ENCODE results near the gene ZFP14.
"Not testable (repeated sequence)": the region's sequence is repeated elsewhere in the genome, so short reads cannot be mapped to it uniquely, and the experiment has no call there.

DNA sequence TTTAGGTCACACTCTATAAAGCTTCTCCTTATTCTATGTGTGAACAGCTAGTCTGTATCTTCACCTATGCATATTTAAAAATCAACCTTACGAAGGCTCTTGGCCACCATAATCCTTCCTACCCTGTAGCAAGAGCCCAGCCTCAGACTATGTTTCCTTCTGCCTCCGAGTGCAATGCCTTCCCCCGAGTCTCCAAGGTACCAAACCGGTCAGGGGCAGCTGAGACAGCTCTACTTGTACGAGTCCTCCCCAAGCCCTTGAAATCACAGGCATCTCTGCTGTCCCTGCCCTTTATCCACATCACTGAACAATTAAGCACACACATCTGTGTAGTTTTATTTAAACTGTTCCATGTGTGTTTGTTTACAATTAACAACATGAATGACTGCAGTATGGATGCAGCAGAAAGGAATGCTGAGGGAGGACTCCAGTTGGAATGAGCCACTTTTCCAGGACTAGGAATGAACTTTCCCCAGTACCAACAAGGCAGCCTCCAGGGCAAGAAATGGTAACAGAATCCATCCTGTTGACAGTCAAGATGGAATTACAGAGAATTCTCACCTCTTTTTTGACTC is 68.5 kb downstream of the ZFP14 start:
- not testable (repeated sequence) for TF ChIP-seq POLR2A (IDR thresholded peaks at IDR 0.05; ENCODE audit: low read depth, low read length); POLR2AphosphoS5 (IDR thresholded peaks at IDR 0.05; ENCODE audit: low read depth, low read length); TAF1 (IDR thresholded peaks at IDR 0.05; ENCODE audit: borderline replicate concordance, low read depth, low read length)
